OCI-LY7 (cell line): ENCODE data around the gene SETD6.

ENCODE experiments used
- CTCF ChIP-seq: fragments of 200-600 bp; sonication (generic); conservative IDR thresholded peaks from 2 replicates; pipeline ENCODE4 v1.5.1; 2014; ENCODE audit warnings: mild to moderate bottlenecking, antibody characterized with exemption, low read length, moderate library complexity, mixed read lengths
- EZH2phosphoT487 ChIP-seq: fragments of 200-600 bp; sonication (generic); IDR thresholded peaks from 2 replicates; pipeline ENCODE4 v1.6.1; 2018; ENCODE audit warnings: low read depth, borderline replicate concordance, mild to moderate bottlenecking, mixed run types, antibody characterized with exemption, low read length, moderate library complexity, mixed read lengths

GRCh38 chr16:58492735-58493134 is 22.6 kb upstream of the SETD6 start:
- no peak for TF ChIP-seq EZH2phosphoT487
- TF ChIP-seq CTCF = no peak
